Measurements from ENCODE around the gene C6. TPM values are rescaled to one million over a fixed set of nuclear protein-coding genes. Genes with fewer than 3 reads are reported as not detected.

The C6 gene
- total and polyA plus RNA-seq, 2 donors (not counting 1 experiment from before 2014, with no cell fraction given), result not detected

- no peak overlapping the region for H3K9ac ChIP-seq (ENCODE audit: low read length)
- H4K20me1 ChIP-seq (ENCODE audit: control insufficient read depth, insufficient read depth, low read length, poor library complexity, severe bottlenecking), result no peaks in the 10 kb centered on the region
- no peak for ATAC-seq (ENCODE audit: low read depth)
- H3K4me2 ChIP-seq (replicated peaks; ENCODE audit: low read depth, low read length, poor library complexity, severe bottlenecking), result no peak overlapping the region
- Mint-ChIP-seq H3K27ac (no peak overlapping the region), H3K27me3 (no peaks in the 10 kb centered on the region), H3K9me3 (ENCODE audit: insufficient read depth) (peaks cover 3% of the 10 kb centered on the region), H3K4me1 (no peaks in the 10 kb centered on the region), H3K4me3 (no peak overlapping the region)
- H3K9me3 ChIP-seq (ENCODE audit: control extremely low read depth in 1 of 3, control insufficient read depth in 2 of 3, insufficient read depth in 1 of 3, low read length in 2 of 3), result no peaks in the 10 kb centered on the region
- intact Hi-C loops (cut with micrococcal nuclease), result no loop called here
- no peaks in the 10 kb centered on the region for H3K4me1 ChIP-seq (ENCODE audit: control insufficient read depth in 2 of 2, insufficient read depth in 2 of 2, low read length in 2 of 2)
- ChIA-PET POLR2A (no interaction called here), CTCF (no interaction called here)
- no peak overlapping the region for H3K4me3 ChIP-seq (ENCODE audit: control extremely low read depth in 1 of 5, extremely low read depth in 1 of 5, insufficient read depth in 1 of 5, low read depth in 2 of 5, low read length in 4 of 5)
- TF ChIP-seq, protein P1, sequence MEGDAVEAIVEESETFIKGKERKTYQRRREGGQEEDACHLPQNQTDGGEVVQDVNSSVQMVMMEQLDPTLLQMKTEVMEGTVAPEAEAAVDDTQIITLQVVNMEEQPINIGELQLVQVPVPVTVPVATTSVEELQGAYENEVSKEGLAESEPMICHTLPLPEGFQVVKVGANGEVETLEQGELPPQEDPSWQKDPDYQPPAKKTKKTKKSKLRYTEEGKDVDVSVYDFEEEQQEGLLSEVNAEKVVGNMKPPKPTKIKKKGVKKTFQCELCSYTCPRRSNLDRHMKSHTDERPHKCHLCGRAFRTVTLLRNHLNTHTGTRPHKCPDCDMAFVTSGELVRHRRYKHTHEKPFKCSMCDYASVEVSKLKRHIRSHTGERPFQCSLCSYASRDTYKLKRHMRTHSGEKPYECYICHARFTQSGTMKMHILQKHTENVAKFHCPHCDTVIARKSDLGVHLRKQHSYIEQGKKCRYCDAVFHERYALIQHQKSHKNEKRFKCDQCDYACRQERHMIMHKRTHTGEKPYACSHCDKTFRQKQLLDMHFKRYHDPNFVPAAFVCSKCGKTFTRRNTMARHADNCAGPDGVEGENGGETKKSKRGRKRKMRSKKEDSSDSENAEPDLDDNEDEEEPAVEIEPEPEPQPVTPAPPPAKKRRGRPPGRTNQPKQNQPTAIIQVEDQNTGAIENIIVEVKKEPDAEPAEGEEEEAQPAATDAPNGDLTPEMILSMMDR (IDR thresholded peaks at IDR 0.05), result no peak
- no peak for TF ChIP-seq EZH2 (IDR thresholded peaks at IDR 0.05; ENCODE audit: borderline replicate concordance, insufficient read depth, low read depth, low read length, poor library complexity, severe bottlenecking)
- H3K27ac ChIP-seq (ENCODE audit: low read length in 2 of 2), result no peak overlapping the region
- H3K36me3 ChIP-seq (replicated peaks in 1 of 2; ENCODE audit: control extremely low read depth in 1 of 2, control insufficient read depth in 1 of 2, extremely low read depth in 1 of 2, insufficient read depth in 2 of 2, low read length in 1 of 2), result no peaks in the 10 kb centered on the region
- no peak overlapping the region for H2AFZ ChIP-seq (ENCODE audit: insufficient read depth, low read depth, low read length, poor library complexity, severe bottlenecking)
- no peaks in the 10 kb centered on the region for H3K27me3 ChIP-seq (replicated peaks in 1 of 4; ENCODE audit: control extremely low read depth in 1 of 4, control insufficient read depth in 3 of 4, insufficient read depth in 4 of 4, low read length in 3 of 4)
- no CpG with 5 or more reads among the region's 2 CpGs for WGBS (ENCODE audit: insufficient coverage)
- DNase-seq, result no peak
- no peaks in the 10 kb centered on the region for H3K79me2 ChIP-seq (ENCODE audit: control insufficient read depth, insufficient read depth, low read length)
These were observed 37.1 kb upstream of the C6 start for GRCh38 chr5:41250351-41250987.

DNA sequence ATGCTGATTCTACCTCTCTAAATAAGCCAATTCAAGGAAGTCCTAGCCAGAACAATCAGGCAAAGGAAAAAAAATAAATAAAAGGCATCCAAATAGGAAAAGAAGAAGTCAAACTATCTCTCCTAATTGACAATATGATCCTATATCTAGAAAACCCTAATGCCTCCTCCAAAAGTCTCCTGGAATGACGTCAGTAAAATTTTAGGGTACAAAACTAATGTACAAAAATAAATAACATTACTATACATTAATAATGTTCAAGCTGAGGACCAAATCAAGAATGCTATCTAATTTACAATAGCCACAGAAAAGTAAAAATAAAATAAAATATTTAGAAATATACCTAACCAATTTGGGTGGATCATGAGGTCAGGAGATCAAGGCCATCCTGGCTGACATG is 33.8 kb upstream of the C6 start:
- Histone ChIP-seq H2AFZ (ENCODE audit: insufficient read depth, low read depth, low read length, poor library complexity, severe bottlenecking) (no peak overlapping the region), H3K27ac (ENCODE audit: low read length in 2 of 2) (no peak overlapping the region), H3K27me3 (replicated peaks in 1 of 4; ENCODE audit: control extremely low read depth in 1 of 4, control insufficient read depth in 3 of 4, insufficient read depth in 4 of 4, low read length in 3 of 4) (no peaks in the 10 kb centered on the region), H3K4me1 (ENCODE audit: control insufficient read depth in 2 of 2, insufficient read depth in 2 of 2, low read length in 2 of 2) (no peaks in the 10 kb centered on the region), H3K4me3 (ENCODE audit: control extremely low read depth in 1 of 5, extremely low read depth in 1 of 5, insufficient read depth in 1 of 5, low read depth in 2 of 5, low read length in 4 of 5) (no peak overlapping the region), H3K4me2 (replicated peaks; ENCODE audit: low read depth, low read length, poor library complexity, severe bottlenecking) (no peak overlapping the region), H3K36me3 (replicated peaks in 1 of 2; ENCODE audit: control extremely low read depth in 1 of 2, control insufficient read depth in 1 of 2, extremely low read depth in 1 of 2, insufficient read depth in 2 of 2, low read length in 1 of 2) (no peaks in the 10 kb centered on the region), H4K20me1 (ENCODE audit: control insufficient read depth, insufficient read depth, low read length, poor library complexity, severe bottlenecking) (no peaks in the 10 kb centered on the region), H3K9ac (ENCODE audit: low read length) (no peak overlapping the region), H3K79me2 (ENCODE audit: control insufficient read depth, insufficient read depth, low read length) (no peaks in the 10 kb centered on the region), H3K9me3 (ENCODE audit: control extremely low read depth in 1 of 3, control insufficient read depth in 2 of 3, insufficient read depth in 1 of 3, low read length in 2 of 3) (no peaks in the 10 kb centered on the region)
- H3K27ac Mint-ChIP-seq, result no peak overlapping the region
- H3K4me1 Mint-ChIP-seq, result no peaks in the 10 kb centered on the region
- ChIA-PET CTCF (no interaction called here), POLR2A (no interaction called here)
- ATAC-seq (ENCODE audit: low read depth) (no peak), DNase-seq (no peak)
- intact Hi-C loops (cut with micrococcal nuclease), result no loop called here
- H3K9me3 Mint-ChIP-seq (ENCODE audit: insufficient read depth), result peaks cover 2% of the 10 kb centered on the region
- no peak for TF ChIP-seq EZH2 (IDR thresholded peaks at IDR 0.05; ENCODE audit: borderline replicate concordance, insufficient read depth, low read depth, low read length, poor library complexity, severe bottlenecking)
- H3K4me3 Mint-ChIP-seq, result no peak overlapping the region
- H3K27me3 Mint-ChIP-seq, result no peaks in the 10 kb centered on the region
- no CpG with 5 or more reads among the region's 1 CpG for WGBS (ENCODE audit: insufficient coverage)
